HepG2 (cell line): Measurements from ENCODE around the gene TMEM144. TPM values are rescaled to one million over a fixed set of nuclear protein-coding genes. Genes with fewer than 3 reads are reported as not detected.

Experiments used
- FOXJ3 ChIP-seq: sonication (generic); formaldehyde crosslinking; IDR thresholded peaks from 2 replicates; pipeline ENCODE4 v1.4.0; 2020; ENCODE audit warnings: missing genetic modification reagents, mild to moderate bottlenecking, borderline replicate concordance
- GATA4 ChIP-seq: sonication (generic); IDR thresholded peaks from 2 replicates; pipeline ENCODE4 v1.6.1; 2016; ENCODE audit warnings: antibody characterized with exemption, low read depth, borderline replicate concordance
- GATAD1 ChIP-seq: IDR thresholded peaks from 2 replicates; pipeline ENCODE4 v1.6.1; 2016; ENCODE audit warnings: missing genetic modification reagents, missing compliant biosample characterization
- GTF3A ChIP-seq: sonication (generic); formaldehyde crosslinking; conservative IDR thresholded peaks from 2 replicates; pipeline ENCODE4 v1.4.0; 2020; ENCODE audit warnings: mild to moderate bottlenecking, missing genetic modification reagents
- HNRNPUL1 ChIP-seq: fragments of 200-400 bp; formaldehyde crosslinking; IDR thresholded peaks from 2 replicates; pipeline ENCODE4 v1.6.1; 2017; ENCODE audit warnings: low read depth, mild to moderate bottlenecking, low read length, moderate library complexity
- KDM5B ChIP-seq: sonication (generic); formaldehyde crosslinking; IDR thresholded peaks from 2 replicates; pipeline ENCODE4 v1.4.0; 2020; ENCODE audit warnings: missing genetic modification reagents, mild to moderate bottlenecking, borderline replicate concordance
- KDM6A ChIP-seq: IDR thresholded peaks from 2 replicates; pipeline ENCODE4 v1.6.1; 2016; ENCODE audit warnings: low read depth
- MAZ ChIP-seq, 2 experiments: sonication (generic) in 1 of 2; formaldehyde crosslinking in 1 of 2; IDR thresholded peaks; 2 replicates each; pipeline versions ENCODE4 v1.5.0 to v1.6.1; 2012 to 2020; ENCODE audit warnings: low read depth in 2 of 2, mild to moderate bottlenecking in 2 of 2, borderline replicate concordance in 1 of 2, improper control_type of control experiment in 1 of 2, low read length in 1 of 2, missing genetic modification reagents in 1 of 2, moderate library complexity in 1 of 2
- NFYC ChIP-seq: IDR thresholded peaks from 2 replicates; pipeline ENCODE4 v1.6.1; 2016; ENCODE audit warnings: missing genetic modification reagents, missing compliant biosample characterization
- NR1H2 ChIP-seq: sonication (generic); formaldehyde crosslinking; IDR thresholded peaks from 2 replicates; pipeline ENCODE4 v1.8.1; 2022; ENCODE audit warnings: low read depth, missing genetic modification reagents, borderline replicate concordance
- NR2F2 ChIP-seq: IDR thresholded peaks from 2 replicates; pipeline ENCODE4 v1.6.1; 2012; ENCODE audit warnings: low read depth, inconsistent platforms, borderline replicate concordance
- POLR2AphosphoS5 ChIP-seq: IDR thresholded peaks from 2 replicates; pipeline ENCODE4 v1.6.1; 2012; ENCODE audit warnings: low read depth, low read length
- SRSF9 ChIP-seq: fragments of 200-400 bp; formaldehyde crosslinking; IDR thresholded peaks from 2 replicates; pipeline ENCODE4 v1.6.1; 2018; ENCODE audit warnings: borderline replicate concordance, mild to moderate bottlenecking, low read depth, low read length; ENCODE audit not compliant: insufficient read depth, poor library complexity, severe bottlenecking
- ZFP36L2 ChIP-seq: sonication (generic); formaldehyde crosslinking; IDR thresholded peaks from 2 replicates; pipeline ENCODE4 v1.4.0; 2020; ENCODE audit warnings: missing genetic modification reagents
- ZNF296 ChIP-seq: sonication (generic); formaldehyde crosslinking; conservative IDR thresholded peaks from 2 replicates; pipeline ENCODE4 v1.5.0; 2020; ENCODE audit warnings: mild to moderate bottlenecking, missing genetic modification reagents
- ZNF451 ChIP-seq: sonication (generic); formaldehyde crosslinking; IDR thresholded peaks from 2 replicates; pipeline ENCODE4 v1.5.0; 2020; ENCODE audit warnings: mild to moderate bottlenecking, missing genetic modification reagents
- ZNF547 ChIP-seq: sonication (generic); formaldehyde crosslinking; IDR thresholded peaks from 2 replicates; pipeline ENCODE4 v1.5.1; 2020; ENCODE audit warnings: mild to moderate bottlenecking, missing genetic modification reagents
- ZNF569 ChIP-seq: sonication (generic); formaldehyde crosslinking; IDR thresholded peaks from 2 replicates; pipeline ENCODE4 v1.5.0; 2020; ENCODE audit warnings: mild to moderate bottlenecking, missing genetic modification reagents, moderate library complexity, borderline replicate concordance
- ZNF652 ChIP-seq: IDR thresholded peaks from 2 replicates; pipeline ENCODE4 v1.6.1; 2016; ENCODE audit warnings: low read depth, borderline replicate concordance
- polyA plus RNA-seq, 8 experiments: library from polyadenylated mRNA; depleted of rRNA in 3 of 8; stranded (reverse) in 7 of 8; unstranded in 1 of 8; fragments of >200 nt; fragmentation: Illumina TruSeq in 4 of 8; extraction: Trizol in 4 of 8; gene quantifications; 2 replicates each; pipeline versions ENCODE4 v1.2.1 to v1.2.3, GENCODE V29; 2011 to 2016; ENCODE audit warnings: low read depth in 4 of 8, missing spikeins in 1 of 8, mixed read lengths in 1 of 8; ENCODE audit not compliant: insufficient read depth in 1 of 8
- total RNA-seq, 5 experiments: library from RNA; depleted of rRNA; stranded (reverse); fragments of >200 nt; fragmentation: Illumina TruSeq; extraction: Trizol; gene quantifications; 2 replicates each; pipeline ENCODE4 v1.2.3, GENCODE V29; 2016; ENCODE audit warnings: low read depth in 1 of 5
- TF ChIP-seq, protein P1 (sequence below): sonication (generic); formaldehyde crosslinking; IDR thresholded peaks from 2 replicates; pipeline ENCODE4 v1.5.0; 2020; ENCODE audit warnings: mild to moderate bottlenecking, missing genetic modification reagents
- TF ChIP-seq, protein P2 (sequence below): sonication (generic); formaldehyde crosslinking; IDR thresholded peaks from 2 replicates; pipeline ENCODE4 v1.4.0; 2020; ENCODE audit warnings: mild to moderate bottlenecking, missing genetic modification reagents
- TF ChIP-seq, protein P3 (sequence below): sonication (generic); formaldehyde crosslinking; conservative IDR thresholded peaks from 2 replicates; pipeline ENCODE4 v1.5.0; 2020; ENCODE audit warnings: missing genetic modification reagents

The TMEM144 gene
- total and polyA plus RNA-seq, 2 of the 13 experiments (the other 11 are each of a cell fraction or from before 2014, with no cell fraction given) = 10.9 to 12.3 TPM

DNA sequence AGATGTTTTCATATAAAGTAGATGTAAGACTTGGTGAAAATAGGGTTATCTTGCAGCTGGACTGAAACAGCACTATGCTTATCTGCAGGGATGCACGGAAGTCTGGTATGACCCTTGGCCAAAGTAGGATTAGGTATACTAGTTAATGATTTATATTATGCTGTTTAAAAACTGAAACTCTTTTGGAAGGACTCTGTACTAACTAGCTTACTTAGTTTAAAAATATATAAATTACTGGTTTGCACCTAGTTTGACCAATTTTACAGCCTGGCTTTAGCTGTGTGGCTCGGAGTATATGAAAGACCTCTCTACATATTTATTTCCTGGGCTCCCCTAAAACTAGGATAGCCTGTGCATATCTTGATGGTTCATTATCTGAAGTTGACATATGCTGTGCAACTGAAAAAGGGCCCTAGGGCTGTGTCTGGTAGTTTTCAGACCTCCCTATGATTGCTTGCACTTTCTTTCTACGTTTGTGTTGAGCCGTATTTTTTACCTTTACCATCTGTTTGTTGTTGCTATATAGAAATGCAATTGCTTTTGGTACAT is 89.2 kb downstream of the TMEM144 start (continued):
- TF ChIP-seq, protein P1, sequence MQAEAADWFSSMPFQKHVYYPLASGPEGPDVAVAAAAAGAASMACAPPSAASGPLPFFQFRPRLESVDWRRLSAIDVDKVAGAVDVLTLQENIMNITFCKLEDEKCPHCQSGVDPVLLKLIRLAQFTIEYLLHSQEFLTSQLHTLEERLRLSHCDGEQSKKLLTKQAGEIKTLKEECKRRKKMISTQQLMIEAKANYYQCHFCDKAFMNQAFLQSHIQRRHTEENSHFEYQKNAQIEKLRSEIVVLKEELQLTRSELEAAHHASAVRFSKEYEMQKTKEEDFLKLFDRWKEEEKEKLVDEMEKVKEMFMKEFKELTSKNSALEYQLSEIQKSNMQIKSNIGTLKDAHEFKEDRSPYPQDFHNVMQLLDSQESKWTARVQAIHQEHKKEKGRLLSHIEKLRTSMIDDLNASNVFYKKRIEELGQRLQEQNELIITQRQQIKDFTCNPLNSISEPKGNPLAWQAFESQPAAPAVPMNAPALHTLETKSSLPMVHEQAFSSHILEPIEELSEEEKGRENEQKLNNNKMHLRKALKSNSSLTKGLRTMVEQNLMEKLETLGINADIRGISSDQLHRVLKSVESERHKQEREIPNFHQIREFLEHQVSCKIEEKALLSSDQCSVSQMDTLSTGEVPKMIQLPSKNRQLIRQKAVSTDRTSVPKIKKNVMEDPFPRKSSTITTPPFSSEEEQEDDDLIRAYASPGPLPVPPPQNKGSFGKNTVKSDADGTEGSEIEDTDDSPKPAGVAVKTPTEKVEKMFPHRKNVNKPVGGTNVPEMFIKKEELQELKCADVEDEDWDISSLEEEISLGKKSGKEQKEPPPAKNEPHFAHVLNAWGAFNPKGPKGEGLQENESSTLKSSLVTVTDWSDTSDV (CRISPR knock-in tag) = no peak
- TF ChIP-seq ZNF569 (no peak), ZNF451 (no peak), GTF3A (no peak), KDM5B (CRISPR knock-in tag) (no peak), ZNF652 (CRISPR knock-in tag) (no peak), GATA4 (no peak), GATAD1 (CRISPR knock-in tag) (no peak), MAZ (IDR thresholded peaks at IDR 0.05; ENCODE audit: borderline replicate concordance, low read depth, low read length) (no peak), MAZ (CRISPR knock-in tag; IDR thresholded peaks at IDR 0.05; ENCODE audit: low read depth) (no peak), FOXJ3 (CRISPR knock-in tag) (0 out of 2 replicates have a peak, but pooled peaks have one; percentile 31), NR2F2 (no peak), ZNF547 (no peak), ZNF296 (CRISPR knock-in tag) (no peak), NFYC (CRISPR knock-in tag) (no peak), HNRNPUL1 (peak; percentile 73), SRSF9 (no peak), KDM6A (CRISPR knock-in tag) (no peak), POLR2AphosphoS5 (no peak), ZFP36L2 (no peak), NR1H2 (no peak)
- TF ChIP-seq, protein P2, sequence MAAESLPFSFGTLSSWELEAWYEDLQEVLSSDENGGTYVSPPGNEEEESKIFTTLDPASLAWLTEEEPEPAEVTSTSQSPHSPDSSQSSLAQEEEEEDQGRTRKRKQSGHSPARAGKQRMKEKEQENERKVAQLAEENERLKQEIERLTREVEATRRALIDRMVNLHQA (CRISPR knock-in tag) = no peak
- TF ChIP-seq, protein P3, sequence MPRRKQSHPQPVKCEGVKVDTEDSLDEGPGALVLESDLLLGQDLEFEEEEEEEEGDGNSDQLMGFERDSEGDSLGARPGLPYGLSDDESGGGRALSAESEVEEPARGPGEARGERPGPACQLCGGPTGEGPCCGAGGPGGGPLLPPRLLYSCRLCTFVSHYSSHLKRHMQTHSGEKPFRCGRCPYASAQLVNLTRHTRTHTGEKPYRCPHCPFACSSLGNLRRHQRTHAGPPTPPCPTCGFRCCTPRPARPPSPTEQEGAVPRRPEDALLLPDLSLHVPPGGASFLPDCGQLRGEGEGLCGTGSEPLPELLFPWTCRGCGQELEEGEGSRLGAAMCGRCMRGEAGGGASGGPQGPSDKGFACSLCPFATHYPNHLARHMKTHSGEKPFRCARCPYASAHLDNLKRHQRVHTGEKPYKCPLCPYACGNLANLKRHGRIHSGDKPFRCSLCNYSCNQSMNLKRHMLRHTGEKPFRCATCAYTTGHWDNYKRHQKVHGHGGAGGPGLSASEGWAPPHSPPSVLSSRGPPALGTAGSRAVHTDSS = no peak
